Measurements from ENCODE around the gene CHST11. TPM values are rescaled to one million over a fixed set of nuclear protein-coding genes. Genes with fewer than 3 reads are reported as not detected.

The CHST11 gene
- total and polyA plus RNA-seq, 9 of the 15 experiments (the other 6 are each of a cell fraction or from before 2014, with no cell fraction given), result 2.3 to 38.7 (median 15.0) TPM

- 0 out of 2 replicates have a peak, but pooled peaks cover 6% of the 10 kb centered on the region for H4K20me1 ChIP-seq (replicated peaks; ENCODE audit: control insufficient read depth, insufficient read depth, low read length)
- H3K9me1 ChIP-seq (ENCODE audit: control insufficient read depth, insufficient read depth, low read length), result no peaks in the 10 kb centered on the region
- H2AFZ ChIP-seq (ENCODE audit: low read depth, low read length), result no peak overlapping the region
- in situ Hi-C loops (cut with MboI) (no loop called here), intact Hi-C loops (cut with micrococcal nuclease) (no loop called here)
- peaks cover 5% of the 10 kb centered on the region; the same call in 1 of the 3 replicates for H3K79me2 ChIP-seq (ENCODE audit: control insufficient read depth, insufficient read depth, low read length)
- 0 out of 3 replicates have a peak, but pooled peaks cover 2% of the 10 kb centered on the region for H3K36me3 ChIP-seq (ENCODE audit: control insufficient read depth, insufficient read depth, low read length)
- H3K27me3 ChIP-seq (ENCODE audit: control insufficient read depth in 2 of 2, insufficient read depth in 2 of 2, low read length in 2 of 2), result no peaks in the 10 kb centered on the region
- FAIRE-seq (peak; percentile 19), DNase-seq (ENCODE audit: extremely low read depth in 1 of 4, low spot score in 3 of 4) (no peak), ATAC-seq (no peak; the same call in 1 of the 3 replicates)
- H3K27ac ChIP-seq (ENCODE audit: extremely low read depth, low read depth, low read length), result no peak overlapping the region
- H3K4me1 ChIP-seq (replicated peaks in 1 of 2; ENCODE audit: control insufficient read depth in 2 of 2, insufficient read depth in 2 of 2, low read length in 2 of 2), result peaks cover 3 to 11% of the 10 kb centered on the region in 2 experiments; a peak in 1 of 5 replicates
- TF ChIP-seq NR2C2 (CRISPR knock-in tag; IDR thresholded peaks at IDR 0.05) (no peak), NR2C2 (tag; IDR thresholded peaks at IDR 0.05) (no peak), YY1 (IDR thresholded peaks at IDR 0.05; ENCODE audit: borderline replicate concordance in 1 of 3, control insufficient read depth in 1 of 3, extremely low read depth in 1 of 3, insufficient read depth in 3 of 3, insufficient read length in 1 of 3, insufficient replicate concordance in 2 of 3, low read depth in 1 of 3, low read length in 2 of 3) (peak in 1 of 3 experiments; percentile 17), RHOXF2B (CRISPR knock-in tag; conservative IDR thresholded peaks at IDR 0.05) (no peak)
- H3K9me3 ChIP-seq (replicated peaks; ENCODE audit: control insufficient read depth, insufficient read depth, low read depth, low read length), result no peaks in the 10 kb centered on the region
- no TSS peak for BruUV-seq (replicated peaks)
- POLR2A ChIA-PET, result interaction anchor here (0.6 to 1.3 kb wide), 5 partner anchors 9 to 682 kb away, joined by 3 to 4 read pairs (median 3); no protein-coding TSS in a partner anchor
- no peak overlapping the region for H3K4me3 ChIP-seq
- no peak overlapping the region; a peak in 1 of 4 replicates for H3K9ac ChIP-seq (ENCODE audit: insufficient read depth in 1 of 2, low read depth in 2 of 2, low read length in 2 of 2)
- 70% methylated on average over 4 of the region's 4 CpGs for WGBS (ENCODE audit: insufficient coverage, low coverage, missing lambda C conversion rate)
- no peak overlapping the region for H3K4me2 ChIP-seq (ENCODE audit: insufficient read depth, low read length)
- CTCF ChIA-PET (ENCODE audit: low intra/inter-chr PET ratio), result no interaction called here
Measured at GRCh38 chr12:104749545-104749944, 292.8 kb downstream of the CHST11 start.

- 0 out of 3 replicates have a peak, but pooled peaks cover 2% of the 10 kb centered on the region for H3K36me3 ChIP-seq (ENCODE audit: control insufficient read depth, insufficient read depth, low read length)
- H3K4me1 ChIP-seq (replicated peaks in 1 of 2; ENCODE audit: control insufficient read depth in 2 of 2, insufficient read depth in 2 of 2, low read length in 2 of 2), result peaks cover 3 to 11% of the 10 kb centered on the region in 2 experiments; a peak in 1 of 5 replicates
- no peak overlapping the region for H3K4me3 ChIP-seq
- H3K4me2 ChIP-seq (ENCODE audit: insufficient read depth, low read length), result no peak overlapping the region
- intact Hi-C loops (cut with micrococcal nuclease) (no loop called here), in situ Hi-C loops (cut with MboI) (no loop called here)
- H3K27me3 ChIP-seq (ENCODE audit: control insufficient read depth in 2 of 2, insufficient read depth in 2 of 2, low read length in 2 of 2), result no peaks in the 10 kb centered on the region
- BruUV-seq (replicated peaks), result no TSS peak
- DNase-seq (ENCODE audit: extremely low read depth in 1 of 4, low spot score in 3 of 4) (peak in 1 of 4 experiments; percentile 20), ATAC-seq (peak; percentile 67), FAIRE-seq (peak; percentile 73)
- POLR2A ChIA-PET, result interaction anchor here (0.6 to 1.3 kb wide), 5 partner anchors 9 to 683 kb away, joined by 3 to 4 read pairs (median 3); no protein-coding TSS in a partner anchor
- H3K9ac ChIP-seq (ENCODE audit: insufficient read depth in 1 of 2, low read depth in 2 of 2, low read length in 2 of 2), result no peak overlapping the region
- no peaks in the 10 kb centered on the region for H3K9me3 ChIP-seq (replicated peaks; ENCODE audit: control insufficient read depth, insufficient read depth, low read depth, low read length)
- H4K20me1 ChIP-seq (replicated peaks; ENCODE audit: control insufficient read depth, insufficient read depth, low read length), result 0 out of 2 replicates have a peak, but pooled peaks cover 6% of the 10 kb centered on the region
- 34% methylated on average over 5 of the region's 5 CpGs for WGBS (ENCODE audit: insufficient coverage, low coverage, missing lambda C conversion rate)
- CTCF ChIA-PET (ENCODE audit: low intra/inter-chr PET ratio), result no interaction called here
- peaks cover 5% of the 10 kb centered on the region; the same call in 1 of the 3 replicates for H3K79me2 ChIP-seq (ENCODE audit: control insufficient read depth, insufficient read depth, low read length)
- H3K27ac ChIP-seq (ENCODE audit: extremely low read depth, low read depth, low read length), result no peak overlapping the region
- no peaks in the 10 kb centered on the region for H3K9me1 ChIP-seq (ENCODE audit: control insufficient read depth, insufficient read depth, low read length)
- H2AFZ ChIP-seq (ENCODE audit: low read depth, low read length), result no peak overlapping the region
- TF ChIP-seq ZNF76 (CRISPR knock-in tag; IDR thresholded peaks at IDR 0.05; ENCODE audit: borderline replicate concordance), result no peak
- peak; percentile 98 for TF ChIP-seq SPI1 (IDR thresholded peaks at IDR 0.05; ENCODE audit: borderline replicate concordance, low read depth, low read length)
- TF ChIP-seq NRF1 (conservative IDR thresholded peaks at IDR 0.05 in 1 of 2, IDR thresholded peaks at IDR 0.05 in 1 of 2), result 0 out of 4 replicates have a peak, but pooled peaks of 1 of the 2 experiments have one; percentile 10
- peak; percentile 72 for TF ChIP-seq HMBOX1 (IDR thresholded peaks at IDR 0.05)
- no peak for TF ChIP-seq BCLAF1 (IDR thresholded peaks at IDR 0.05; ENCODE audit: borderline replicate concordance in 1 of 2, control insufficient read depth in 1 of 2, low read depth in 2 of 2, low read length in 1 of 2)
- TF ChIP-seq ZFP36 (IDR thresholded peaks at IDR 0.05; ENCODE audit: low read depth, low read length, partially characterized antibody), result peak; percentile 10
Measured at GRCh38 chr12:104750061-104750460, 293.3 kb downstream of the CHST11 start.
